Activated naive CD8-positive, alpha-beta T cell treated with anti-CD3 and anti-CD28 coated beads, Interleukin-2, amount 50 U/mL, for 16 hours (primary cell): ENCODE measurements around the gene TRIM41.

Source experiments
- DNase-seq: peaks from one replicate; pipeline ENCODE4 v3.0.0-alpha.2; 2020; ENCODE audit warnings: low read depth, low spot score

The TRIM41 gene

DNA sequence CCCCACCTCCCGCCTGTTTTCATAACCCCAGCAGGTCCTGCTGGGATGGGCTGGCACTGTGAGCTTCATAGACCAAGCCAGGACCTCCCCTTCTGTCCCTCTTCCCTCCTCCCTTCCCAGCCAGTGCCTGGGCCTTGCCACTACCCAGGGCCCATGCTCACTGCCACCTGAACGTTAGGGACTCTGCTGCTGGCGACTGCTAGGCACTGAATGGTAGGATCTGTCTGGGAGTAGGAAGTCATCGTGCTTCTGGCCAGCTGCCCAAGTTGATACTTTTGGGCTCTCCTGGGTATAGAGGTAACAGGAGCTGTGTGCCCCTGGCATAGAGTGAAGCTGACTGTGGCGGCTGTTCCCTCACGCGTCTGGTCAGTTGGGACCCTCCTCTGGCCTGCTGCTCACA, 8.4 kb downstream of the TRIM41 start:
- DNase-seq: no peak

DNA sequence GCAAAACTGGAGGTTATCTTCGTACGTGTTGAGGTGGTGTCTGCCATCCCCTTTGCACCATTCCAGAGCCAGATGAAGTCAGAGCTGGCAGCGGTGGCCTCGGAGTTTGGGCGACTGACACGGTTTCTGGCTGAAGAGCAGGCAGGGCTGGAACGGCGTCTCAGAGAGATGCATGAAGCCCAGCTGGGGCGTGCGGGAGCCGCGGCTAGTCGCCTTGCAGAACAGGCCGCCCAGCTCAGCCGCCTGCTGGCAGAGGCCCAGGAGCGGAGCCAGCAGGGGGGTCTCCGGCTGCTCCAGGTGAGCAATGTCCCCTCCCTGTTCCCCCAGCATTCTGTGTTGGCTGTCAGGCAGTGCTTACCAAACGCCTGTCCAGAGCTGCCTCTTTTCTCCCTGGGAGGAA, 9.5 kb downstream of the TRIM41 start:
- no peak for DNase-seq

DNA sequence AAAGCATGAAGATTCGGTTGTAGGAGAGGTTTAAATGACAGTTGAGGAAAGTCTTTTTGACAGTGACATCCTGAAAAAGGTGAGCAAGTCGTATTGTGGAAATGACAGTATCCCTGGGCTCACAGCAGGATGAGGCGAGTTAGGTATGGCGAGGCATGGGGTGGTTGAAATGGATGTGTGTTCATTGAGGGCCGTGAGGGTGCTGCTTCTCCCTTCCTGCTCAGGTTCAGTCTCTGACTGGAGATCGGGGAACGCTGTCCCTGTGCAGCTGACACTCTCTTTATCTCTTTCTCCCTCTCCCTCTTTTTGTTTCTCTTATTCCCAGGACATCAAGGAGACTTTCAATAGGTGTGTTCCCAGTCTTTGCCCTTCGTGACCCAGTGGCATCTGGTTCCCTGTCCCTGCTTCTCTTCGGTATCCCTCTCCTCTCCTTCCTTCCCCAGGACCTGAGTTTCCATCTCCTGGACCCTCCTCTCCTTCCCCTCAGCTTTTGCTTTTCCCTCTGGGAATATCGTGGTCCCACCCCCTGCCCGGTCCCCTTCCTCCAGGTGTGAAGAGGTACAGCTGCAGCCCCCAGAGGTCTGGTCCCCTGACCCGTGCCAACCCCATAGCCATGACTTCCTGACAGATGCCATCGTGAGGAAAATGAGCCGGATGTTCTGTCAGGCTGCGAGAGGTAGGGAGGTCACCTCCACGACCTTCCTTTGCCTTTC, 10.2 kb downstream of the TRIM41 start:
- DNase-seq: no peak

DNA sequence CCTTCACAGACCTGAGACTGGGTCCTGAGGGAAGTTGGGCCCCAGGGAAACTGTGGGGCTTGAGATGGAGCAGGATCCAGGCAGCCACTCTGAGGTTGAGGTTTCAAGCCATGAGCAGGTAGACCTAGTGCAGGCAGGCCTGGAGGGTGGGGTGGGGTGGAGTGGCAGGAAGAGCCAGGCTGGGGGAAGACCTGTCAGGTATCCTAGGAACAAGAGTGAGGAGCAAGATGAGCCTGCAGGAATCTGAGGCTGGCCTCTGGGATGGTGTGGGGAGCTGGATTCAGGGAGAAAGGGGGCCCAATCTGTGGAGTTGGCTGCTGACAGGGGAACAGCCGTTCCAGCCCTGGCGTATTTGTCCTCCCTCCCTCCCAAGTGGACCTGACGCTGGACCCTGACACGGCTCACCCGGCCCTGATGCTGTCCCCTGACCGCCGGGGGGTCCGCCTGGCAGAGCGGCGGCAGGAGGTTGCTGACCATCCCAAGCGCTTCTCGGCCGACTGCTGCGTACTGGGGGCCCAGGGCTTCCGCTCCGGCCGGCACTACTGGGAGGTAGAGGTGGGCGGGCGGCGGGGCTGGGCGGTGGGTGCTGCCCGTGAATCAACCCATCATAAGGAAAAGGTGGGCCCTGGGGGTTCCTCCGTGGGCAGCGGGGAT, 10.8 kb downstream of the TRIM41 start:
- no peak for DNase-seq

DNA sequence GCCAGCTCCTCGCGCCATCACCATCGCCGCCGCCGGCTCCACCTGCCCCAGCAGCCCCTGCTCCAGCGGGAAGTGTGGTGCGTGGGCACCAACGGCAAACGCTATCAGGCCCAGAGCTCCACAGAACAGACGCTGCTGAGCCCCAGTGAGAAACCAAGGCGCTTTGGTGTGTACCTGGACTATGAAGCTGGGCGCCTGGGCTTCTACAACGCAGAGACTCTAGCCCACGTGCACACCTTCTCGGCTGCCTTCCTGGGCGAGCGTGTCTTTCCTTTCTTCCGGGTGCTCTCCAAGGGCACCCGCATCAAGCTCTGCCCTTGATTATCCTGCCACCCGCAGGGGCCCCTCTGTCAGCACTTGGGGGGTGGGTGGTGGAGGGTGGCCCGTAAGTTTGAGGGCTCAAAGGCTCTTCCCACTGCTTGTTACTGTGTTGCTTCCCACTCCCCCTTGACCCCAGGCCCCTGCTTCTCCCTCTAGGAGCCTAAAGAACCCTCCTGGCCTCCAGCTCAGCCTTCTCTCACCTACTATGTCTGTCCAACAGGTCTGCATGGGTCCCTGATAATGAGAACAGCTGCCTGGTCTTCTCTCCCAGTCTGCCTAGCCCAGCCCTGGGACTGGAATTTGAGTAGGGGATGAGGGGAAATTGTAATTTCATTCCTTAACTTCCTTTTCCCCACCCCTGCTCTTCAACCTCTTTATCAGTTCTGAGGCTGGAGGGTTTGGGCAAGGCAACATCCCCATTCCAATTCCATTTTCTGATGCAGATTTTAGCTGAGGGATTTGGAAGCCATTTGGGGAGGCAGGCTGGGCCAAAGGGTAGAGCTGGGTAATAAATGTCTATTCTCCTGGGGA, 11.6 kb downstream of the TRIM41 start:
- no peak for DNase-seq

DNA sequence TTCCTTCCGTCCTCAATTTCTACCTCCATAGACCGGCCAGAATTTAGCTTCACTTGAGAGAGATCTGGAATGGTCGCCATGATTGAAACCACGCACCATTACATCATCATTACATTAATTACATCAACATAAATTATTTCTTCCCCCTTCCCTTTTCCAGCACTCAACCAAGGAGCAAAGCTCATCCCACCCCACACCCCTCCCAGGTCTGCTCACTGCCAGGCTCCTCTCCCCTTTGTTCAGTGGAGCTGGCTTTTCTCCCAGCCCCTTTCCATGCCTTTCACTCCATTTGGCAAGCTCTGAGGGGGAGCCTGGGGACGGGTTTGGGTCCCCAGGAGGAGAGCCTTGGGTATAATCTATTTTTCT, 12.2 kb downstream of the TRIM41 start:
- no peak for DNase-seq

DNA sequence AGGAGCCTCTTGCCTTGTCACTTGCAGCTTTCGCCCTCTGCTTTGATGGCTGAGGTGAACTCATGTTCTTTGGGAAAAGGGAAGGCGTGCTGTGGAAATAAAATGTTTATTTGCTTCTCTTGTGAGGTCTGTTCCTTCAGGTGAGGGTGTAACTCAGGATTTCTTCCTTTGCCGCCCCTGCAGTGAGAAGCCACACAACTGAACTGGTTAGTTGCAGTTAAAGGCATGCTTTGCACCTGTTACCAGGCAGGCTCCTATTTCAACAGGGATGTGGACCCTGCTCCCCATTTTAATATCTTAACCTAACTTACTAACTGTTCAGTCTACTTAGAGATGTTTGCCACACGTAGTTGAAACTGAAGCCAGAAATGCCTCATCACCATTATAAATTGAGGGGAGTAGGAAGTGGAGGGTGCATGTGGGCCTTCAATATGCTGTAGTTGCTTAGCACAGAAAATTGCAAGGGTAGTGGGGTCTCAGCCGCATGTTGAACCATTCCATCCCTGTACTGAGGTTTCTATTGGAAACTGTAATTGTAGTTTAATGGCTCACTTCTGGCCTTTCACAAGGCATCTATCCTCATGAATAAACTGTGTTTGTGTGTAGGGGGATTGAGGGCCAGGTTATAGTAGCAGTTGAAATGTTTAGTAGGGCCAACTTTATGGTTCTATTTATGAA, 12.7 kb downstream of the TRIM41 start:
- DNase-seq: no peak

DNA sequence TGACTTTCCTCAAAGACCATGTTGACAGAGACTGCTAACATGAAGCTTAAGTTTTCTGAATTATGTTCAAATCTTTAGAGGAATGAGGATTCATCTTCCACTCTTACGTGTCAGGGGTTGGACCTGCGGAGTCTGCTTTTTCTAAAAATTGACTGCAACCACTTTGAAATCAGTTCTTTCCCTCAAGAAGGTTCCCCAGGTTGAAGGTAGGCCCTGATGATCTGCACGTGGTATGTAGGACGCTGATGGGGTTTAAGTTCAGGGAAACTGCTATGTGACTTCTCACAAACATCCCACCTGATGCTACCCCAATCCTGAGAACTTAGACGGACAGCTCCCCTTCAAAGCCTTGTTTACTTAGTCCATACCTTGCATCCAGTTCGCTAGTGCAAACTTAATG, 13.4 kb downstream of the TRIM41 start:
- no peak for DNase-seq

DNA sequence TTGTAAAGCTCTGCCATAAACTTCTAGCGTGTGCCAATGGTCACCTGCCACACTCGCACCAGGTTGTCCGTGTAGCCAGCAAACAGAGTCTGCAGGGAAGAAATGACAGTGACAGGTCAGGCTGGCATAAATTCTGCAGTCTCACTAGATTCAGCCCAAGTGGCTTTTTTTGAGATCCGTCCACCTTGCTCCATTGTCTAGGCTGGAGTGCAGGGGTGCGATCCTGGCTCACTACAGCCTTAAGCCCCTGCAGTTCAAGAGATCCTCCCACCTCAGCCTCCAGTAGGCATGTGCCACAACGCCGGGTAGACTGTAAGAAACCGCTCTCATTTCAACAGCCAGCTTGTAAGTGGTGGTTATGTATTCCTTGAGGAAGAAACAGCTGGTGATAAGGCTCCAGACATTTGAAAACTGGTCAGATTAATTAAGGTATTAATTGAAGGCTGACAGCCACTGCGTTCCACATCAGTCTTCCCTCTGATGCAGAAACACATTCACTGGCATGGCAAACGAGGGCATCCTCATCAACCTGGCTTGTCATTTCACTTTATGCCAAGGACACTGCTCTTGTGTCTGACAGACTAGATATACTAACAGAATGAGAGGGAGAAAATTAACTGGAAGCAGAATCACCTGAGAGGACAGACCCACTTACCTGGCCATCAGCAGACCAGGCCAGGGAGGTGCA, 14.0 kb downstream of the TRIM41 start:
- DNase-seq: no peak

DNA sequence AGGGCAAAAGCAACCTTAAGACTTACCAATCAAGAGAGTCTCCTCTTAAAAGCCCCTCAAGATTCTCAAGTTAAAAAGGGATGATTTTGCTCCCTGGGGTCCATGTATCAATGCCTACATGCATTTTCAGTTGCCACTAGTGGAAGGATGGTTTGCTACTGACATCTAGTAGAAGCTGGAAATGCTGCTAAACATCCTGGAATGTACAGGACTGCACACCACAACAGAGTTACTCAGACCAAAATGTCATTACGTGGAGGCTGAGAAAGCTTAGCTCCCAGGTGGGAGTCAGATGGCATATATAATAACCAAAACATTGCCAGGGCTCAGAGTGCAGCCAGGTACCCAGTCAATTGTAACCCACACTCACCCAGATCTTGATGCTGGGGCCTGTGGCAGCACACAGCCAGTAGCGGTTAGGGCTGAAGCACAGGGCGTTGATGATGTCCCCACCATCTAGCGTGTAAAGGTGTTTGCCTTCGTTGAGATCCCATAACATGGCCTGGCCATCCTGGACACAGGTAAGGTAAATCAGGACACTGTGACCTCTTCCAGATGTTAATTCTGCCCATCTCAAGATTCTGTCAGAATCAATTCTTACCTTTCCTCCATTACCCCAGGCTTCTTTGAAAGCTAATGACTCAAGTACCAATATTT, 14.8 kb downstream of the TRIM41 start:
- DNase-seq: no peak

DNA sequence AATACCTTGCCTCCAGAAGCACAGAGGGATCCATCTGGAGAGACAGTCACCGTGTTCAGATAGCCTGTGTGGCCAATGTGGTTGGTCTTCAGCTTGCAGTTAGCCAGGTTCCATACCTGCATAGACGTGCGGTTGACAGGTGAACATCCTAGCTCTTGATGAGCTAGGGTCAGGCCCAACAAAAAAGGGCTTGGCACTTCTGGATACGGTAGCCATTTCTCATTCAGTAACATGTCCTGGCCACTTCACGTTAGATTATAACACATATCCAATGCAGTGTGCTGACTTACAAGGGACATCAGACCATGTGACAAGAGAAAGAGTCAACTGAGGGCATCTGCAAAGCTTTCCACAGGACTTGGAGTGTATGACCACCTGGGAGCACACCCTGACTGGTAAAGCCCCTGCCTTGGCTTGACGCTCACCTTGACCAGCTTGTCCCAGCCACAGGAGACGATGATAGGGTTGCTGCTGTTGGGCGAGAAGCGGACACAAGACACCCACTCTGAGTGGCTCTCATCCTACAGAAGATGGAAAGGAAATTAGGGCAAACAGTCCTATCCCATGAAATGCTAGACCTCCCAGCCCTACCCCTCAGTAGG, 16.1 kb downstream of the TRIM41 start:
- DNase-seq: no peak

DNA sequence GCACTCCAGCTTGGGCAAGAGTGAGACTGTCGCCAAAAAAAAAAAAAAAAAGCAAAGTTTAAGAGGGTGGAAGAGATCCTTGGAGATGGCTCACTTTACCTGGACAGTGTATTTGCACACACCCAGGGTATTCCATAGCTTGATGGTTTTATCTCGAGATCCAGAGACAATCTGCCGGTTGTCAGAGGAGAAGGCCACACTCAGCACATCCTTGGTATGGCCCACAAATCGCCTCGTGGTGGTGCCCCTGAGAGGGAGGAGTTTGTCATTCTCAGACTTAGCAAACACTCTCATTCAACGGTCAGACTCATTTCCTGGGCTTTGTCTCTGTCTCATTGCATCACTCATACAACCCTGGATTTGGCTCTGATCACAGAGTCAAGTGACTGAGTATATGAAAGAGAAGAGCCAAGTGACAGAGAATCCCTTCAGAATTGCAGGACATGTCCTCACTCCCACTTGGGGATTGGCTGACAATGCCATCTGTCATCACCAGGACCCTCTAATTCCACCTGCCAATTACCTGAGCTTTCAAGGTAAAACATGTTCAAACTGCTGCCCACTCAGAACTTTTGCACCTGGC, 18.4 kb downstream of the TRIM41 start:
- DNase-seq: no peak

DNA sequence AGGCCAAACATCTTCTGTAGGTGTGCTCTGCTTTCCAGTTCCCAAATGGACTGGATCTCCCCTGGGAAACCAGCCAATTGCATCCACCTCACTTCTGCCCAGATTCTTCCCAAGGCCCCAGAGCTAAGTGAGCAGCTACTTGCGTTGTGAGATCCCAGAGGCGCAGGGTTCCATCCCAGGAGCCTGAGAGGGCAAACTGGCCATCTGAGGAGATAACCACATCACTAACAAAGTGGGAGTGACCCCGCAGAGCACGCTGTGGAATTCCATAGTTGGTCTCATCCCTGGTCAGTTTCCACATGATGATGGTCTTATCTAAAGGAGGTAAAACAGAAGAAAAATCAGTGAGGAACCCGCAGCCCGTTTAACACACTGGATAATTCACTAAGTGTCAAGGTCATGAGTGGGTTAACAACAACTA, 19.0 kb downstream of the TRIM41 start:
- DNase-seq: no peak

DNA sequence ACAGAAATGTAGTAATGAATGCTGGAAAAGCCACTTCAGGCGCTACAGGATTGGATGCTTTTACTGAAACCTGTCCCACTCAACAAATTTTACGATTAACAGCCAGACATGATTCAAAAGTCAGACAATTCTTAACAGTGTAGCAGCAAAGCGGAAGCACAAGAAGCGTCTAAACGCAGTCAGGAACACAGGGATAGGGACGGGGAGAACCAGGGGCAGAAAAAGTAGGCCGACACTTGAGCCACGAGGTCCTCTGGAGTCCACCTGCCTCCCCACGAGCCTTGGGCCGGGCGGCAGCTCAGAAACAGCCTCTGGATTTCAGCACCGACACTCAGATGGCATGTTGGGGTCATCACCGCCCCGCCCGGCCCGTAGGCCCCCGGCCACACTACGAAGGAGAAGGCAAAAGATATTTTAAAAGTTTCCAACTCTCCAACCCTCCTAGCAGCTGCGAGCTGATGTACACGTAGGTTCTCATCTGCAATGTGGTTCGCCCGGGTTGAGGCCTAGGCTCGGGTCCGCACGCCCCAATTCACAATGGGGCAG, 20.0 kb downstream of the TRIM41 start:
- no peak for DNase-seq

DNA sequence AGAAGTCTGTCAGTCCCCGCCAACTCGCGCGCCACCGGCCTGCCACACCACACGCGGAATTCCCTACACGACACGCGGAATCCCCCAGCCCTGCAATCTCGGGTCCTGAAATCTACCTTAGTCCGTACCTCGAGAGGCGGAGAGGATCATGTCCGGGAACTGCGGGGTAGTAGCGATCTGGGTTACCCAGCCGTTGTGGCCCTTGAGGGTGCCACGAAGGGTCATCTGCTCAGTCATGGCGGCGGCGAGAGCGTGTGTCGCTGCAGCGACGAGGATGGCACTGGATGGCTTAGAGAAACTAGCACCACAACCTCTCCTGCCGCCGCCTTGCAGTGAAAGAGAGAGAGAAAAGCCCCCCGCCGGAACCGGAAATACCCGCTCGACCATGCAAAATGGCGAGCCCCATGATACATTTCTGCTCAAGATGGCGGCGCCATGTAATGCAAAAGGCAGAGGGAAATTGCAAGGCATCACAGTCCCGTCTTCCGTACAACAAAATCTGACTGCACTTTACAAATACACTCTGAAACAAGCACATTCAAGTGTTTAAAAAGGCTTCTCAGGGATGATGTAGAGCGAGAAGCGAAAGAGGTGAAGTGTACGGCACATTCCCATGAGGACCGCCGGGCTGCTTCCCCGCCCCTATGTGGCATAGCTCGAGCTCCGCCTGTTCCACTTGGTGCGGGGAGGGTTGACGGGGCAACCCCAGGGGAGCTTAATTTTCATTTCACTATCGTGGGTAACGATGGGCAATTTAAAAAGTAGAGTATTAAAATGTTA, 20.7 kb downstream of the TRIM41 start, which contains the start of gene RACK1:
RACK1 (minus strand) TSS at position 343 of the 780 bp plus-strand sequence; CDS start at position 237, 106 bp downstream.
- DNase-seq: peak; percentile 85

DNA sequence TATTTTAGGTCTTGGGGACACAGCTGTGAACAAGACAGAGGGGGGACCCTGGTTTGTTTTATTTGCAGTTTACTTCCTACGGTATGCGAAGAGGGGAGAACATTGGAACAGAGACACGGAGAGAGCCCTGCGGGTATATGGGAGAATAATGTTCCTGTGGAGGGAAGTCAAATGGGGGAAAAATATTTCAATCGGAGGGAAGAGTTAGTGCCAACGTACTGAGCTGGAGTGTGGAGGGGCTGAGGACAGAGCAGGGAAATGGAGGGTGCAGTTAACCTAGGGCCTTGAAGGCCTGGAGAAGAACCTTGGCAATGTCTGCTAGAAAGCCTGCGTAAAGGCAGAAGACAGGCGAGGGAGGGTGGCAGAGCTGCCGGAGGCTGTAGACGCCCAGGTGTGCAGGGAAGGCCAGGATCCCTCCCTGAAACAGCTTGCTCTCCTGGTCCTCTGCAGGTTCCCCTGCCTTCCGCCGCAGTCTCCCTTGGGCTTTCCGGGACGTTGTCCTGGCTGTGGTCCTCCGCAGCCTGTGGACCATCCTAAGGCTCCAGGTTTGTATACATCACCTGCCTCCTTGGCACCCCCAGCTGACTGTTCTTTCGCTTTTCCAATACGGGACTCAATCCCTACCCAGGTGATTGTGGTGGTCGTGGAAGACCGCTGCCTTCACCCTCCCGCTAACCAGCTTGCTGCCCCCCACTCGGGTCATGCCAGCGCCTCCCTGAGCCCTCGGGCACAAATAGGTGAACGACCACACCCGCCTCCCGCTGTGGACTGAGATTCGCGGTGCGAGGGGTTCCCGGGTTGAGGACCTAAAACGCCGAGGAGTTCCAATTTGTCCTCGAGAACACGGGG, 22.6 kb downstream of the TRIM41 start:
- DNase-seq: no peak

DNA sequence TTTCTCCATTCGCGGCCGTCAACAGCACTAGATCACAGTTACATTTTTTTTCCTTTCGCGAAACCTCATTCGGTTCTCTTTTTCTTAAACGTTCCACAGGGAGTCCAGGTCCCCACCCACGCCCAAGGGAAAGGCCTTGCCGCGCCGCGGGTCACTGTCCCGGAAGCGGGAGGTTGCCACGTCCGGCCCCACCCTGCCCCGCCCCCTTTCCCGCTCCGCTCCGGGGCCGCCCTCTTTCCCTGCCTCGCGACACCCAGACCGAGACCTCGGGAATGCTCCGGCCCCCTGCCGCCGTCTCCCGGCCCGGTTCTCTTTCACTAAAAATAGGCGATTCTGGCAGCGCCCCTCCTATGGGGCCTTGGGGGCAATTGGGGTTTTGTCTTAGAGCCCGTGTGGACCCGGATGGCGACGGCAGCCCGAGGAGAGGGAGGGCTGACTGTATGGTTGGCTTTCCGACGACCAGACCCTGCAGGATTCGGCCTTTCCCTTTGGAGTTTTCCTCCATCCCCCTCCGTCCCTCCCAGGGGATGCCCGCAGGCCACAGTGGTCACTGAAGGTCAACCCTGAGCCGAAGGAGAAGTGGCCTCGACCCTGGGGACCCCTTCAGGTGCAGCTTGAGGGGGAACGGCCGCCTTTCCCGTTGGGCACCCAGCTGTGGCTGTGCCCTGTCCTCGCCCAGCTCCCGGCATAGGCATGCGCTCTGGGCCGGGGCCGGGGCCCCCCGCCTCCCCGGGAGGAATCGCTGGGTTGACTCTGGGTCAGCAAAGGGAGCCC, 23.4 kb downstream of the TRIM41 start:
- peak; percentile 21 for DNase-seq
